Naive B cell (primary cell): ENCODE results near the gene ARCN1. TPM values are rescaled to one million over a fixed set of nuclear protein-coding genes. Genes with fewer than 3 reads are reported as not detected.
A peak's percentile ranks its signal among the peaks of the same experiment; 100 is the strongest.
"Not testable (repeated sequence)": the region's sequence is repeated elsewhere in the genome, so short reads cannot be mapped to it uniquely, and the experiment has no call there.

Experiments
- ATAC-seq, 2 donors: fragments of 150-1000 bp; cut with Tn5 transposase; 2 replicates each; pipeline ENCODE4 v1.10.0; 2021; ENCODE audit warnings: low read depth in 2 of 2, mild to moderate bottlenecking in 2 of 2, moderate library complexity in 2 of 2
- DNase-seq: peaks from one replicate; pipeline ENCODE4 v3.0.0; 2022
- H3K27ac Mint-ChIP-seq, 6 donors: one replicate each; pipeline ENCODE4 v1.8.0; 2020 to 2022; ENCODE audit warnings: mild to moderate bottlenecking in 6 of 6, mixed read lengths in 6 of 6, moderate library complexity in 5 of 6, inconsistent platforms in 2 of 6
- H3K27me3 Mint-ChIP-seq, 3 donors: one replicate each; pipeline ENCODE4 v1.8.0; 2021 to 2022; ENCODE audit warnings: mixed read lengths in 3 of 3, mild to moderate bottlenecking in 1 of 3
- H3K36me3 Mint-ChIP-seq, 2 donors: one replicate each; pipeline ENCODE4 v1.8.0; 2020 to 2022; ENCODE audit warnings: mixed read lengths in 2 of 2, inconsistent platforms in 1 of 2, mild to moderate bottlenecking in 1 of 2
- H3K4me1 Mint-ChIP-seq, 3 donors: one replicate each; pipeline ENCODE4 v1.8.0; 2020 to 2022; ENCODE audit warnings: mixed read lengths in 3 of 3, inconsistent platforms in 1 of 3, mild to moderate bottlenecking in 1 of 3, moderate library complexity in 1 of 3
- H3K4me3 Mint-ChIP-seq, 8 donors: one replicate each; pipeline ENCODE4 v1.8.0; 2020 to 2022; ENCODE audit warnings: mild to moderate bottlenecking in 8 of 8, mixed read lengths in 8 of 8, moderate library complexity in 8 of 8, inconsistent platforms in 2 of 8
- H3K9me3 Mint-ChIP-seq, 7 donors: one replicate each; pipeline ENCODE4 v1.8.0; 2020 to 2022; ENCODE audit warnings: mixed read lengths in 7 of 7, mild to moderate bottlenecking in 5 of 7, inconsistent platforms in 2 of 7, moderate library complexity in 1 of 7
- polyA plus RNA-seq, 6 donors: library from polyadenylated mRNA; unstranded; fragments of 300-500 nt; fragmentation: Illumina TruSeq; gene quantifications; one replicate each; pipeline ENCODE4 v1.2.3, GENCODE V29; 2021; ENCODE audit warnings: low read depth in 6 of 6

Gene ARCN1
- polyA plus RNA-seq, 6 donors from 2014 or later: 97.1 to 135 (median 122) TPM

- DNase-seq (no peak), ATAC-seq (no peak)
- peaks cover 0 to 7% of the 10 kb centered on the region in 2 donors for H3K36me3 Mint-ChIP-seq
- no peaks in the 10 kb centered on the region for H3K27me3 Mint-ChIP-seq
- peaks cover 17 to 28% (median 23%) of the 10 kb centered on the region in 3 donors for H3K4me1 Mint-ChIP-seq
- peak overlapping the region; percentile 48 to 97 (median 78) for H3K4me3 Mint-ChIP-seq
- no peaks in the 10 kb centered on the region for H3K9me3 Mint-ChIP-seq
- H3K27ac Mint-ChIP-seq: peak overlapping the region in 3 of 6 donors; percentile 15 to 94 (median 84)
These were observed 7.2 kb upstream of the ARCN1 start for GRCh38 chr11:118565051-118565450.

GRCh38 chr11:118569670-118570069 is 2.5 kb upstream of the ARCN1 start:
- ATAC-seq: no peak
- DNase-seq: no peak
- H3K4me3 Mint-ChIP-seq: peak overlapping the region in 4 of 8 donors; percentile 8 to 79 (median 20)

GRCh38 chr11:118570787-118571186 is 1.4 kb upstream of the ARCN1 start:
- ATAC-seq: no peak
- H3K36me3 Mint-ChIP-seq: no peaks in the 10 kb centered on the region
- peak overlapping the region in 4 of 8 donors; percentile 87 to 96 (median 94) for H3K4me3 Mint-ChIP-seq
- peaks cover 25 to 39% (median 38%) of the 10 kb centered on the region in 3 donors for H3K4me1 Mint-ChIP-seq
- DNase-seq: no peak
- H3K27ac Mint-ChIP-seq: peak overlapping the region in 3 of 6 donors; percentile 94 to 97 (median 96)
- no peaks in the 10 kb centered on the region for H3K27me3 Mint-ChIP-seq
- no peaks in the 10 kb centered on the region for H3K9me3 Mint-ChIP-seq

More at GRCh38 chr11:118569670-118570069, 2.5 kb upstream of the ARCN1 start:
- H3K4me1 Mint-ChIP-seq: peaks cover 26 to 36% (median 35%) of the 10 kb centered on the region in 3 donors
- H3K27me3 Mint-ChIP-seq: no peaks in the 10 kb centered on the region
- H3K9me3 Mint-ChIP-seq: no peaks in the 10 kb centered on the region
- no peak overlapping the region for H3K27ac Mint-ChIP-seq
- no peaks in the 10 kb centered on the region for H3K36me3 Mint-ChIP-seq

GRCh38 chr11:118571701-118572060 is 528 bp upstream of the ARCN1 start:
- ATAC-seq: peak in 1 of 2 donors; percentile 3
- H3K9me3 Mint-ChIP-seq, H3K27me3 Mint-ChIP-seq, H3K36me3 Mint-ChIP-seq, DNase-seq: not testable (repeated sequence)
- Mint-ChIP-seq H3K4me3 (peak overlapping the region; percentile 87 to 96 (median 95)), H3K4me1 (peaks cover 27 to 37% (median 36%) of the 10 kb centered on the region in 3 donors), H3K27ac (peak overlapping the region; percentile 94 to 97 (median 96))

- peak overlapping the region; percentile 87 to 96 (median 95) for H3K4me3 Mint-ChIP-seq
- peak overlapping the region; percentile 94 to 97 (median 96) for H3K27ac Mint-ChIP-seq
- H3K27me3 Mint-ChIP-seq: no peaks in the 10 kb centered on the region
- H3K4me1 Mint-ChIP-seq: peaks cover 32 to 48% (median 41%) of the 10 kb centered on the region in 3 donors
- H3K9me3 Mint-ChIP-seq: no peaks in the 10 kb centered on the region
- ATAC-seq (peak; percentile 3 to 7), DNase-seq (no peak)
- H3K36me3 Mint-ChIP-seq: no peaks in the 10 kb centered on the region
These were observed 857 bp downstream of the ARCN1 start for GRCh38 chr11:118572981-118573550.

GRCh38 chr11:118574636-118575035 is 2.4 kb downstream of the ARCN1 start:
- peak overlapping the region in 4 of 6 donors; percentile 41 to 82 (median 72) for H3K27ac Mint-ChIP-seq
- peak overlapping the region in 5 of 8 donors; percentile 7 to 76 (median 53) for H3K4me3 Mint-ChIP-seq
- H3K9me3 Mint-ChIP-seq: no peaks in the 10 kb centered on the region
- ATAC-seq (no peak), DNase-seq (no peak)
- H3K4me1 Mint-ChIP-seq: peaks cover 32 to 50% (median 48%) of the 10 kb centered on the region in 3 donors
- no peaks in the 10 kb centered on the region for H3K36me3 Mint-ChIP-seq
- H3K27me3 Mint-ChIP-seq: no peaks in the 10 kb centered on the region

GRCh38 chr11:118577995-118578394 is 5.8 kb downstream of the ARCN1 start:
- not testable (repeated sequence) for ATAC-seq, H3K27ac Mint-ChIP-seq, H3K27me3 Mint-ChIP-seq, H3K36me3 Mint-ChIP-seq, H3K4me3 Mint-ChIP-seq, DNase-seq, H3K9me3 Mint-ChIP-seq
- H3K4me1 Mint-ChIP-seq: peaks cover 22 to 40% (median 36%) of the 10 kb centered on the region in 3 donors

GRCh38 chr11:118581057-118581456 is 8.8 kb downstream of the ARCN1 start:
- Mint-ChIP-seq H3K9me3 (no peaks in the 10 kb centered on the region), H3K27me3 (no peaks in the 10 kb centered on the region), H3K36me3 (peaks cover 14% of the 10 kb centered on the region in 2 donors), H3K4me3 (no peak overlapping the region), H3K27ac (no peak overlapping the region), H3K4me1 (peaks cover 10 to 15% (median 12%) of the 10 kb centered on the region in 3 donors)
- ATAC-seq: no peak
- no peak for DNase-seq

GRCh38 chr11:118587952-118588351 is 15.7 kb downstream of the ARCN1 start:
- Mint-ChIP-seq H3K4me3 (no peak overlapping the region), H3K27me3 (no peaks in the 10 kb centered on the region), H3K27ac (peak overlapping the region in 1 of 6 donors; percentile 33), H3K36me3 (peaks cover 14 to 23% of the 10 kb centered on the region in 2 donors), H3K4me1 (peaks cover 0 to 4% (median 0%) of the 10 kb centered on the region in 3 donors), H3K9me3 (no peaks in the 10 kb centered on the region)
- ATAC-seq (no peak), DNase-seq (no peak)

- Mint-ChIP-seq H3K4me3 (no peak overlapping the region), H3K27ac (no peak overlapping the region), H3K36me3 (peaks cover 9 to 13% of the 10 kb centered on the region in 2 donors), H3K27me3 (no peaks in the 10 kb centered on the region), H3K4me1 (peaks cover 0 to 7% (median 0%) of the 10 kb centered on the region in 3 donors), H3K9me3 (no peaks in the 10 kb centered on the region)
- DNase-seq: no peak
- no peak for ATAC-seq
These were observed 20.6 kb downstream of the ARCN1 start for GRCh38 chr11:118592616-118593367.

GRCh38 chr11:118594984-118595383 is 22.8 kb downstream of the ARCN1 start:
- Mint-ChIP-seq H3K36me3 (peaks cover 14 to 19% of the 10 kb centered on the region in 2 donors), H3K27ac (peak overlapping the region in 3 of 6 donors; percentile 57 to 79 (median 57))
- not testable (repeated sequence) for H3K27me3 Mint-ChIP-seq, ATAC-seq, H3K4me3 Mint-ChIP-seq, H3K9me3 Mint-ChIP-seq, DNase-seq, H3K4me1 Mint-ChIP-seq

GRCh38 chr11:118596224-118597146 is 24.3 kb downstream of the ARCN1 start:
- H3K4me1 Mint-ChIP-seq: peaks cover 0 to 7% (median 0%) of the 10 kb centered on the region in 3 donors
- H3K9me3 Mint-ChIP-seq: no peaks in the 10 kb centered on the region
- peaks cover 15 to 28% of the 10 kb centered on the region in 2 donors for H3K36me3 Mint-ChIP-seq
- DNase-seq (no peak), ATAC-seq (no peak)
- peak overlapping the region in 3 of 6 donors; percentile 9 to 47 (median 14) for H3K27ac Mint-ChIP-seq
- H3K27me3 Mint-ChIP-seq: no peaks in the 10 kb centered on the region
- no peak overlapping the region for H3K4me3 Mint-ChIP-seq

- H3K27ac Mint-ChIP-seq: peak overlapping the region in 2 of 6 donors; percentile 22 to 41
- DNase-seq (no peak), ATAC-seq (no peak)
- H3K27me3 Mint-ChIP-seq: no peaks in the 10 kb centered on the region
- peaks cover 0 to 7% (median 0%) of the 10 kb centered on the region in 3 donors for H3K4me1 Mint-ChIP-seq
- no peaks in the 10 kb centered on the region for H3K9me3 Mint-ChIP-seq
- peaks cover 25 to 37% of the 10 kb centered on the region in 2 donors for H3K36me3 Mint-ChIP-seq
- H3K4me3 Mint-ChIP-seq: no peak overlapping the region
These were observed 25.3 kb downstream of the ARCN1 start for GRCh38 chr11:118597556-118597955.
